ENCODE results near the gene LINS1. TPM values are rescaled to one million over a fixed set of nuclear protein-coding genes. Genes with fewer than 3 reads are reported as not detected.

Gene LINS1
- total and polyA plus RNA-seq, 12 donors, result 4.7 to 12.2 (median 6.9) TPM

DNA sequence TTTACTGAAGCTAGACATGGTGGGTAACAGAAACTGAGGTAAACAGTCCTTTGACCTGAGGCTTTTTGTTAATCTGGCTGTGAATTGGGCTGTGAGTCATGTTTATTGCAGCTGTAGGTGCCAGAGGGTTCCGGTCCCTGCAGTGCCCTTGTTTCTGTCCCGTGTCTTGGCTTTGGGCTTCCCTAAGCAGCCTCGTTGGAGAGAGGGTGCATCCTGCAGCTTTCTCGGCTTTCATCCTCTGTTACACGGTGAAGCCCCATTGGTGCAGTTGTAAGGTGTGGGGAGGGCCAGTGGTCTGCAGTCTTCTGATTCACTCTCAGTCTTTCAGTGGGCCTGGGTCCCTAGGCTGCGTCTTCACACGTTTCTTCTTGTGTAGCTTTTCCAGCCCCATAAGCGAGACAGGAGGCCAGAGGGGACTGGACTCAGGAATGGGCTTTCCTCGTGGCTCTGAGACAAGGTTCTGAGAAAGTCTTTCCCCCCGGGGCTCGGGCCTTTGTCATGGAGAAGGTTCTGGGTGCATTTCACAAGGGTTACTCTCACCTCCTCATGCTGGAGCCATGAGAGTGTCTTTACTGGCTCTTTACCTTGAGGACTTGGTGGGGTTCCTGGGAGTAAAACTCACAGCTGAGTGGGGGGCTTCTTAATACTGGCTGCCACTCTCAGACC is 33.6 kb upstream of the LINS1 start:
- H3K4me1 ChIP-seq, result peaks cover 0 to 8% (median 0%) of the 10 kb centered on the region in 9 donors
- no peaks in the 10 kb centered on the region for H3K9me3 ChIP-seq
- intact Hi-C loops (cut with DNase I), result loop anchor here in 1 of 10 donors (10.0 kb wide), 1 partner anchor 59 kb away; no protein-coding TSS in a partner anchor
- no peak for ATAC-seq
- TF ChIP-seq, protein P1, sequence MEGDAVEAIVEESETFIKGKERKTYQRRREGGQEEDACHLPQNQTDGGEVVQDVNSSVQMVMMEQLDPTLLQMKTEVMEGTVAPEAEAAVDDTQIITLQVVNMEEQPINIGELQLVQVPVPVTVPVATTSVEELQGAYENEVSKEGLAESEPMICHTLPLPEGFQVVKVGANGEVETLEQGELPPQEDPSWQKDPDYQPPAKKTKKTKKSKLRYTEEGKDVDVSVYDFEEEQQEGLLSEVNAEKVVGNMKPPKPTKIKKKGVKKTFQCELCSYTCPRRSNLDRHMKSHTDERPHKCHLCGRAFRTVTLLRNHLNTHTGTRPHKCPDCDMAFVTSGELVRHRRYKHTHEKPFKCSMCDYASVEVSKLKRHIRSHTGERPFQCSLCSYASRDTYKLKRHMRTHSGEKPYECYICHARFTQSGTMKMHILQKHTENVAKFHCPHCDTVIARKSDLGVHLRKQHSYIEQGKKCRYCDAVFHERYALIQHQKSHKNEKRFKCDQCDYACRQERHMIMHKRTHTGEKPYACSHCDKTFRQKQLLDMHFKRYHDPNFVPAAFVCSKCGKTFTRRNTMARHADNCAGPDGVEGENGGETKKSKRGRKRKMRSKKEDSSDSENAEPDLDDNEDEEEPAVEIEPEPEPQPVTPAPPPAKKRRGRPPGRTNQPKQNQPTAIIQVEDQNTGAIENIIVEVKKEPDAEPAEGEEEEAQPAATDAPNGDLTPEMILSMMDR (IDR thresholded peaks at IDR 0.05), result no peak
- H3K27me3 ChIP-seq, result no peaks in the 10 kb centered on the region
- peaks cover 0 to 33% (median 6%) of the 10 kb centered on the region in 9 donors for H3K36me3 ChIP-seq
- no peak for DNase-seq
- no peak overlapping the region for H3K27ac ChIP-seq
- WGBS, 2 donors, result 85% methylated on average over 11 of the region's 11 CpGs
- no peak overlapping the region for H3K4me3 ChIP-seq

DNA sequence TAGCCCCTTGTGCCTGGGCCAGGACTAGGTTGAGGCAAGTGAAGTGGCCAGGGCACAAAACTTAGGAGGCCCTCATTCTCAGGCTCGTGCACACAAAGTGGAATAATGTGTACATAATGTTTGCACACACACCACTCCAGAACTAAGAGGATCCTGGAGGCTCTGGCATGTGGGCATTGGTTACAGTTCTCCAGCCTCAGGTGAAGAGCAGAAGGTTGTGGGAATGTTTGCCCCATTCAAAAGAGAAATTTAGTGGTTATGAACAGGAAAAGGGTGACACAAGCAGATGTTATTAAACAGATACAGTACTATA is 31.7 kb upstream of the LINS1 start:
- Histone ChIP-seq H3K9me3 (no peaks in the 10 kb centered on the region), H3K4me1 (peaks cover 0 to 8% (median 0%) of the 10 kb centered on the region in 9 donors), H3K36me3 (peaks cover 0 to 47% (median 12%) of the 10 kb centered on the region in 9 donors), H3K4me3 (no peak overlapping the region), H3K27ac (no peak overlapping the region), H3K27me3 (no peaks in the 10 kb centered on the region)
- ATAC-seq (no peak), DNase-seq (no peak)
- WGBS, 2 donors, result 95 to 96% methylated on average over 1 of the region's 1 CpG
- intact Hi-C loops (cut with DNase I), result loop anchor here in 3 of 10 donors (2.0 to 10.0 kb wide), 3 partner anchors 61 to 374 kb away; no protein-coding TSS in a partner anchor
- TF ChIP-seq, protein P1 (IDR thresholded peaks at IDR 0.05), result no peak

DNA sequence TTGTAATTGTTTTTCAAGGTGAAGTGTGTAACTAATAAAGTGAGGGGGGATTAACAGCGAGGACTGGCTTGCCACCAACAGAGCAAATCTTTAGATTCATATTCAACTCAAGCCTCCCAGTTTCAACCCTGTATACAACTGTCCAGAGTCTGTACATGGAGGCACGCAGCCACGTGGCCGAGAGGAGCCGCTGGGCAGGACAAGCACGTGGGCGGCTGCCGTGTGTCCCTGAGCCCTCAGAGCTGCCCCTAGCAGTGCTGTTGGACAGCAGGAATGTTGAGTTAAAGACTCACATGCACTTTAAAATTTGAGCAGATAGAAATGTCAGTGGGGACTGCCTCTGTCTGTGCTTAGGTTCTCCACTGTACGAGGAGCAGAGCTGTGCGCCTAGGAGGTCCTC is 29.8 kb upstream of the LINS1 start:
- Histone ChIP-seq H3K27ac (no peak overlapping the region), H3K4me3 (no peak overlapping the region), H3K36me3 (peaks cover 0 to 47% (median 12%) of the 10 kb centered on the region in 9 donors), H3K4me1 (peaks cover 0 to 8% (median 0%) of the 10 kb centered on the region in 9 donors), H3K27me3 (no peaks in the 10 kb centered on the region), H3K9me3 (no peaks in the 10 kb centered on the region)
- TF ChIP-seq, protein P1 (IDR thresholded peaks at IDR 0.05), result no peak
- DNase-seq (no peak), ATAC-seq (no peak)
- intact Hi-C loops (cut with DNase I), result loop anchor here in 5 of 10 donors (2.0 to 10.0 kb wide), 3 partner anchors 63 to 375 kb away; no protein-coding TSS in a partner anchor
- WGBS, 2 donors, result 81 to 90% methylated on average over 10 of the region's 10 CpGs

DNA sequence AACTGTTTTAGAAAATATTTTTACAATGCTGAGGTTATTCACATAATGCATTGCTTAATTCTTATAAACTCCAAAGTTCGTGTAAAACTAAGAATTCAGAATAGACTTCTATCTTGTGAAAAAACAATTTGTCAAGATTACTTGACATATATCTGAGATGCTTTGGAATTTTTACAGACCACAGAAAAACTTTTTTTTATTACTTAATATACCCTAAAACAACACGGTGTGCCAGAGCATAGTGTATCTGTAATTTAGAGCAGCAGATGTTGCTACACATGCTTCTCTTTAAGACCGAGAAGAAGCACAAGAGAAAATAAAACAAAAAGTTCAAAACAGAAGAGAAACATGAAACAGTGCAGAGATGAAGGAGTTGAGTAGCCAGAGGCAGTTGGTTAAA is 26.8 kb upstream of the LINS1 start:
- no peaks in the 10 kb centered on the region for H3K27me3 ChIP-seq
- ATAC-seq, result no peak

More for the DNA sequence above, 26.8 kb upstream of the LINS1 start:
- no peaks in the 10 kb centered on the region for H3K9me3 ChIP-seq
- WGBS, 2 donors, result 71 to 79% methylated on average over 3 of the region's 3 CpGs
- H3K36me3 ChIP-seq, result peaks cover 0 to 40% (median 12%) of the 10 kb centered on the region in 9 donors
- H3K4me1 ChIP-seq, result peaks cover 0 to 8% (median 0%) of the 10 kb centered on the region in 9 donors
- intact Hi-C loops (cut with DNase I), result loop anchor here (1.0 to 10.0 kb wide), 9 partner anchors 242 to 636 kb away; partner anchors contain the start of gene CHSY1 (in 2 of the 10)
- DNase-seq, result no peak
- H3K27ac ChIP-seq, result no peak overlapping the region
- TF ChIP-seq, protein P1 (IDR thresholded peaks at IDR 0.05), result no peak
- H3K4me3 ChIP-seq, result no peak overlapping the region
